Muscle layer of colon (tissue), 2 donors: ENCODE measurements around the gene SHROOM1.

Experiments used
- H3K27ac ChIP-seq: one replicate; pipeline ENCODE4 v1.7.0; 2013; ENCODE audit warnings: low read depth, mild to moderate bottlenecking, low read length, moderate library complexity
- H3K27me3 ChIP-seq, 2 donors: one replicate each; pipeline ENCODE4 v1.7.0; 2013; ENCODE audit warnings: low read length in 2 of 2, mild to moderate bottlenecking in 2 of 2; ENCODE audit not compliant: insufficient read depth in 2 of 2, control insufficient read depth in 1 of 2
- H3K36me3 ChIP-seq: one replicate; pipeline ENCODE4 v1.7.0; 2013; ENCODE audit warnings: mild to moderate bottlenecking, low read length; ENCODE audit not compliant: insufficient read depth
- H3K4me1 ChIP-seq: one replicate; pipeline ENCODE4 v1.7.0; 2013; ENCODE audit warnings: mild to moderate bottlenecking, low read length; ENCODE audit not compliant: insufficient read depth
- H3K4me3 ChIP-seq, 2 donors: one replicate each; pipeline ENCODE4 v1.7.0; 2013; ENCODE audit warnings: low read length in 2 of 2, low read depth in 1 of 2, mild to moderate bottlenecking in 1 of 2, moderate library complexity in 1 of 2
- H3K9ac ChIP-seq: one replicate; pipeline ENCODE4 v1.7.0; 2013; ENCODE audit warnings: low read length
- H3K9me3 ChIP-seq: one replicate; pipeline ENCODE4 v1.7.0; 2013; ENCODE audit warnings: mild to moderate bottlenecking, low read length
- donor health status: abdominal sarcoma.
- donor health status: Adenocarcinoma of cecum.

The SHROOM1 gene

GRCh38 chr5:132782101-132782500 lies 48.3 kb downstream of the SHROOM1 start:
- H3K9me3 ChIP-seq, result no peaks in the 10 kb centered on the region
- peaks cover 10% of the 10 kb centered on the region for H3K4me1 ChIP-seq
- no peaks in the 10 kb centered on the region for H3K36me3 ChIP-seq
- no peak overlapping the region for H3K4me3 ChIP-seq
- H3K27ac ChIP-seq, result no peak overlapping the region
- H3K9ac ChIP-seq, result no peak overlapping the region
- H3K27me3 ChIP-seq, result no peaks in the 10 kb centered on the region

- H3K4me3 ChIP-seq, result no peak overlapping the region
- no peak overlapping the region for H3K27ac ChIP-seq
- H3K9ac ChIP-seq, result no peak overlapping the region
- no peaks in the 10 kb centered on the region for H3K27me3 ChIP-seq
- H3K36me3 ChIP-seq, result no peaks in the 10 kb centered on the region
- no peaks in the 10 kb centered on the region for H3K9me3 ChIP-seq
- peaks cover 15% of the 10 kb centered on the region for H3K4me1 ChIP-seq
These were observed 49.4 kb downstream of the SHROOM1 start for GRCh38 chr5:132781029-132781428.

DNA sequence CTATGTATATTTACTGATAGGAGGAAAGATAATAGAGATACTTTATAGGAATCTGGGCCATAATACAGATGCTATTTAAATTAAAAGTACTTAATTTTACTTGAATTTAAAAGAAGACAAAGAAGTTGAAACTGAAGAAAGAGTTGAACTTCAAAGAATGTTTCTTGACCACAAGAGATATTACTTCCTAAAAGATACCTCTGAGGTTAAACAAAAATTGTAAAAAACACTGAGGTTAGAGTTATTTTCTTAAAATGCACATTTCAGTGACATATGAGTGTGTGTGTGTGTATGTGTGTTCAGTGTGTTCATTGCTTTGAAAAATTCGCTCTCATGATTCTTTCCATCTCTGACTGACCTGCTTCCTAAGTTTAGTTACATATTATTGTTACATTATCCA lies 49.9 kb downstream of the SHROOM1 start:
- Histone ChIP-seq H3K9me3 (no peaks in the 10 kb centered on the region), H3K27me3 (no peaks in the 10 kb centered on the region), H3K9ac (no peak overlapping the region), H3K36me3 (no peaks in the 10 kb centered on the region), H3K27ac (no peak overlapping the region), H3K4me1 (peaks cover 19% of the 10 kb centered on the region), H3K4me3 (no peak overlapping the region)

DNA sequence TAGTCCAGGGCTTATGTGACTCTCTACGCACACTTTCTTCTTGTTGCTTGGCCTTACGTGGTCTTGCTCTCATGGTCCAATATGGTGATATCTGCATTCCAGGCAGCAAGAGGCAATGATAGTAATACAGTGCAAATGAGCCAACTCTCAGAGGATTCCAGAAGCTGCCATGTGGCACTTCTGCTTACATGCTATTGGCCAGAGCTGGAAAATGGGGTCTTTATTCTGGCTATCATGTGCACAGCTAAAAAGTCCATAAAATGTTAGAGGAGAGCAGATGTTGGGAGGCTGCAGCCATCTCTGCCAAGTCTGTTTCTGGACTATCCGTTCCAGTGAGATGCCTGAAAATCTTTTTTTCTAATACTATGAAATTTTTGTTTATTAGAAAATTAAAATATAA lies 50.5 kb downstream of the SHROOM1 start:
- no peaks in the 10 kb centered on the region for H3K36me3 ChIP-seq
- H3K27ac ChIP-seq, result no peak overlapping the region
- no peaks in the 10 kb centered on the region for H3K9me3 ChIP-seq
- H3K4me1 ChIP-seq, result peaks cover 25% of the 10 kb centered on the region
- no peaks in the 10 kb centered on the region for H3K27me3 ChIP-seq
- H3K9ac ChIP-seq, result no peak overlapping the region
- H3K4me3 ChIP-seq, result no peak overlapping the region

DNA sequence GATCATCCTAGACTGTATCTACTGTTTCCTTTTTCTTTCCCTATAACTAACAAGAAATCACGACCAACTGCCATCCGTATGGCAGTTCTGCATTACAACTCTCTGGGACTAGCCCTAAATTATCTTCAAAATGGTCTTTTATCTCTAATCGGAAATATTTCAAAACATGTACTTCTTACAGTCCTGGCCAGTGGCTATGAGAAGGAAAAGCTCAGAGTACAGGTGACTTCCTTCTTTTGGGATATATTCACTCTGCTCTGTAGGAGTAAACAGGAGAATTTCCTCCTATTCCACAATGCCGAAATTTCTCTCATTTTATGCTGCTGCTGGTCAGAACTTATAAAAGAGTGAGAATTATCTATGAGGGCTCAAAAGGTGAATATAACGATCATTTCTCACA lies 51.6 kb downstream of the SHROOM1 start:
- Histone ChIP-seq H3K9me3 (no peaks in the 10 kb centered on the region), H3K27me3 (no peaks in the 10 kb centered on the region), H3K36me3 (no peaks in the 10 kb centered on the region), H3K4me1 (peaks cover 28% of the 10 kb centered on the region), H3K4me3 (no peak overlapping the region), H3K27ac (no peak overlapping the region), H3K9ac (no peak overlapping the region)

- no peaks in the 10 kb centered on the region for H3K9me3 ChIP-seq
- H3K4me1 ChIP-seq, result peaks cover 28% of the 10 kb centered on the region
- H3K9ac ChIP-seq, result peak overlapping the region; percentile 57
- no peaks in the 10 kb centered on the region for H3K36me3 ChIP-seq
- no peaks in the 10 kb centered on the region for H3K27me3 ChIP-seq
- peak overlapping the region; percentile 75 to 76 for H3K4me3 ChIP-seq
- no peak overlapping the region for H3K27ac ChIP-seq
These were observed 52.3 kb downstream of the SHROOM1 start for GRCh38 chr5:132778129-132778528.

- peaks cover 28% of the 10 kb centered on the region for H3K4me1 ChIP-seq
- peak within 1 kb of the TSS; percentile 75 to 76 for H3K4me3 ChIP-seq
- H3K9me3 ChIP-seq, result no peaks in the 10 kb centered on the region
- H3K36me3 ChIP-seq, result no peaks in the 10 kb centered on the region
- peak within 1 kb of the TSS; percentile 57 for H3K9ac ChIP-seq
- H3K27ac ChIP-seq, result peak within 1 kb of the TSS; percentile 47
- H3K27me3 ChIP-seq, result no peaks in the 10 kb centered on the region
These were observed 53.0 kb downstream of the SHROOM1 start, which contains the start of gene SEPTIN8 for GRCh38 chr5:132777209-132778069. Gene SEPTIN8, minus strand, starts transcription at chr5:132777239. Its CDS starts 102 bp downstream, at chr5:132777137.

DNA sequence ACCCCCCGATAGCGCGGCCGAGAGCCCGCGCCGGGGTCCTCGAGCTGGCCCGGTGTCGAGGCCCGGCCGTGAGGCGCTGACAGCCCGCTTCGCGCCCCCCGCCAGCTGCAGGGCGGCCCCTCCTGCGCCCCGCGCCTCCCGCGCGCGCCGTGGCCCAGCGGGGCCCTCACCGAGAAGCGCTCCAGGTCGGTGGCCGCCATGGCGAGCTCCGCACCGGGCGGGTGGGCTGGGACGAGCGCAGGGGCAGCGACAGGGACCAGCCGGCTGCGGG lies 53.6 kb downstream of the SHROOM1 start:
- Histone ChIP-seq H3K4me3 (peak overlapping the region; percentile 59 to 75), H3K9me3 (no peaks in the 10 kb centered on the region), H3K9ac (no peak overlapping the region)

GRCh38 chr5:132776131-132776937 lies 54.1 kb downstream of the SHROOM1 start:
- Histone ChIP-seq H3K4me1 (peaks cover 33% of the 10 kb centered on the region), H3K36me3 (no peaks in the 10 kb centered on the region), H3K27me3 (no peaks in the 10 kb centered on the region), H3K27ac (peak overlapping the region; percentile 42), H3K4me3 (peak overlapping the region; percentile 59 to 75), H3K9ac (no peak overlapping the region), H3K9me3 (no peaks in the 10 kb centered on the region)

More for the DNA sequence above, 53.6 kb downstream of the SHROOM1 start:
- Histone ChIP-seq H3K4me1 (peaks cover 28% of the 10 kb centered on the region), H3K36me3 (no peaks in the 10 kb centered on the region), H3K27ac (peak overlapping the region; percentile 42), H3K27me3 (no peaks in the 10 kb centered on the region)

GRCh38 chr5:132775476-132775961 lies 54.9 kb downstream of the SHROOM1 start:
- peaks cover 37% of the 10 kb centered on the region for H3K4me1 ChIP-seq

DNA sequence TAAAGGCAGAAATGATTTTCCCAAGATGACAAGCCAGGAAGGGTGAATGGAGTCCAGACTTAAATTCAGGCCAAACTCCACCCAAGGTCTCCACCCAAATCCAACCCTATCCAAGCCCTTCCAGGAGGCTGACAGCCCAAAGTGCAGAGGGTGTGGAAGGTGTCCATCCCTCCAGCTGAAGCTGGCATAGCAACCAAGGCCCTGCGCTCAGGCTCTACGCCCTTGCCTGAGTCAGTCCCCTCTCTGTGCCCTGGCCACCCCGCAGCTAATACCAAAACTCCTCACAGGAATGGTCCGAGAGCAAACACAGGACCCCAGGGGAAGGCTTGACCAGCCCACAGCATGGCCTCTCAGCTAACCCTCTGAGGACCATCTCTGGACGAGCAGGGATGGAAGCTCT lies 55.6 kb downstream of the SHROOM1 start:
- Histone ChIP-seq H3K27ac (peak overlapping the region; percentile 42), H3K4me3 (no peak overlapping the region), H3K4me1 (peaks cover 37% of the 10 kb centered on the region)

More at GRCh38 chr5:132775476-132775961, 54.9 kb downstream of the SHROOM1 start:
- no peaks in the 10 kb centered on the region for H3K9me3 ChIP-seq
- H3K27me3 ChIP-seq, result no peaks in the 10 kb centered on the region
- H3K36me3 ChIP-seq, result no peaks in the 10 kb centered on the region
- H3K4me3 ChIP-seq, result peak overlapping the region in 1 of 2 donors; percentile 75
- no peak overlapping the region for H3K27ac ChIP-seq
- H3K9ac ChIP-seq, result no peak overlapping the region

More for the DNA sequence above, 55.6 kb downstream of the SHROOM1 start:
- Histone ChIP-seq H3K9ac (no peak overlapping the region), H3K36me3 (no peaks in the 10 kb centered on the region), H3K27me3 (no peaks in the 10 kb centered on the region), H3K9me3 (no peaks in the 10 kb centered on the region)
